Kidney epithelial cell (primary cell): ENCODE measurements around the gene RING1. TPM values are rescaled to one million over a fixed set of nuclear protein-coding genes. Genes with fewer than 3 reads are reported as not detected.

Experiments used
- DNase-seq: peaks from one replicate; pipeline ENCODE4 v3.0.0-alpha.2; 2010; ENCODE audit warnings: low read depth
- H3K27me3 ChIP-seq: 2 replicates; pipeline ENCODE4 v1.6.0; 2011; ENCODE audit warnings: low read length; ENCODE audit not compliant: control insufficient read depth, insufficient read depth
- H3K36me3 ChIP-seq: 2 replicates; pipeline ENCODE4 v1.5.1; 2011; ENCODE audit warnings: low read length; ENCODE audit not compliant: control insufficient read depth, insufficient read depth
- H3K4me3 ChIP-seq: 2 replicates; pipeline ENCODE4 v1.5.1; 2011; ENCODE audit warnings: low read depth, mild to moderate bottlenecking, control low read depth, low read length
- total RNA-seq: library from RNA; depleted of rRNA; stranded (reverse); fragments of >200 nt; gene quantifications from 2 replicates; pipeline ENCODE4 v1.2.3, GENCODE V29; 2015
- TF ChIP-seq, protein P1 (sequence below): IDR thresholded peaks from 2 replicates; pipeline ENCODE4 v1.5.1; 2011; ENCODE audit warnings: mild to moderate bottlenecking, moderate library complexity, low read length, control low read depth, inconsistent platforms; ENCODE audit not compliant: insufficient read depth, poor library complexity, severe bottlenecking

The RING1 gene
- total RNA-seq, 1 donor from 2014 or later, result 12.1 TPM

DNA sequence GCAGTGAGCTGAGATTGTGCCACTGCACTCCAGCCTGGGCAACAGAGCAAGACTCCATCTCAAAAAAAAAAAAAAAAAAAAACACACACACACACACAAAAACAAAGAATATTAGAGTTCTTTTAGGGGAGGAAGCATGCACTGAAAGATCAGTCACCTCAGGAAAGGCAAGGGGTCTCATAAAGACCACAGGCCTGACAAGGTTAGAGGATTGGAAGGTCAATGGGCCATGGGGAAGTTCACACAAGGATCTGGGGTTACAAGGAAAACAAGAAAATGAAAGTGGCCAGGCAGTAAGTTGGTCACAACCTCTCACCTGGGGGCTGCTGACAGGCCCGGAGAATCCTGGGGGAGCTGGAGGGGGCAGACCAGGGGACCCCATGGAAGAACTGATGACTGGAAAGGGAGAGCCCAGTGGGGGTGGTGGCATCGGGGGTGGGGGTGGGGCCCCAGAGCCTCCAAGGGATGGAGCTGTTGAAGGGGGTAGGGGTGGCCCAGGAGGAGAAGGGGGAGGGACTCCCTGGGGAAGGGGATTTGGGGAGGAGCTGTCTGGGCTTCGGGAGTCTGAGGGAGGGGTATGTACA is 9.4 kb upstream of the RING1 start:
- Histone ChIP-seq H3K27me3 (no peaks in the 10 kb centered on the region), H3K4me3 (peak overlapping the region; percentile 73), H3K36me3 (peaks cover 10% of the 10 kb centered on the region)
- no peak for DNase-seq
- TF ChIP-seq, protein P1, sequence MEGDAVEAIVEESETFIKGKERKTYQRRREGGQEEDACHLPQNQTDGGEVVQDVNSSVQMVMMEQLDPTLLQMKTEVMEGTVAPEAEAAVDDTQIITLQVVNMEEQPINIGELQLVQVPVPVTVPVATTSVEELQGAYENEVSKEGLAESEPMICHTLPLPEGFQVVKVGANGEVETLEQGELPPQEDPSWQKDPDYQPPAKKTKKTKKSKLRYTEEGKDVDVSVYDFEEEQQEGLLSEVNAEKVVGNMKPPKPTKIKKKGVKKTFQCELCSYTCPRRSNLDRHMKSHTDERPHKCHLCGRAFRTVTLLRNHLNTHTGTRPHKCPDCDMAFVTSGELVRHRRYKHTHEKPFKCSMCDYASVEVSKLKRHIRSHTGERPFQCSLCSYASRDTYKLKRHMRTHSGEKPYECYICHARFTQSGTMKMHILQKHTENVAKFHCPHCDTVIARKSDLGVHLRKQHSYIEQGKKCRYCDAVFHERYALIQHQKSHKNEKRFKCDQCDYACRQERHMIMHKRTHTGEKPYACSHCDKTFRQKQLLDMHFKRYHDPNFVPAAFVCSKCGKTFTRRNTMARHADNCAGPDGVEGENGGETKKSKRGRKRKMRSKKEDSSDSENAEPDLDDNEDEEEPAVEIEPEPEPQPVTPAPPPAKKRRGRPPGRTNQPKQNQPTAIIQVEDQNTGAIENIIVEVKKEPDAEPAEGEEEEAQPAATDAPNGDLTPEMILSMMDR, result no peak

DNA sequence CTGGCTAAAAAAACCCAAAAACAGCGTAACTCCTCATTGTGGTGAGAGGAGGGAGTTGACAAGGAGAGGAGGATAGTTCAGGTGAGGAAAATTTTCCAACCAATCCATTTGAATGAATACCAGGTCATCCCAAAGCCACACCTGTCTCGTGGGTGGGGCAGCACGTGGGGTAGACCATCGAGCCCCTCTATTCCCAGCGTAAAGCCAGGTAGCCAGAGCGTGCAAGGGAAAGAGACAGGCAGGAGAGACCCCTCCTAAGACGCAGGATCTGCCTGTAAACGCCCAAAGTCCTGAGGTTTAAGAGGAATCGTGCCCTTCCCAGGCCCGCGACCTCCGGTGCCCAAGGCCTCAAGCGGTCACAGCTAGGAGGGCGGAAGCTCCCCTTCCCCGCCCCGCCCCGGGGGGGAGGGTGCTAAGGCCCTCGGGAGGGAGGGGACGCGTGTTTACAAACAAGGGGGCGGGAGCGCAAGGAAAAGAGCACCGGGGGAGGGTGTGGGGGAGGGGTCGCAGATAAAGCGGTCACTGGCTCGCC is 8.5 kb upstream of the RING1 start:
- peak overlapping the region; percentile 73 for H3K4me3 ChIP-seq
- H3K36me3 ChIP-seq, result peaks cover 10% of the 10 kb centered on the region
- DNase-seq, result no peak
- TF ChIP-seq, protein P1, result no peak
- H3K27me3 ChIP-seq, result no peaks in the 10 kb centered on the region

DNA sequence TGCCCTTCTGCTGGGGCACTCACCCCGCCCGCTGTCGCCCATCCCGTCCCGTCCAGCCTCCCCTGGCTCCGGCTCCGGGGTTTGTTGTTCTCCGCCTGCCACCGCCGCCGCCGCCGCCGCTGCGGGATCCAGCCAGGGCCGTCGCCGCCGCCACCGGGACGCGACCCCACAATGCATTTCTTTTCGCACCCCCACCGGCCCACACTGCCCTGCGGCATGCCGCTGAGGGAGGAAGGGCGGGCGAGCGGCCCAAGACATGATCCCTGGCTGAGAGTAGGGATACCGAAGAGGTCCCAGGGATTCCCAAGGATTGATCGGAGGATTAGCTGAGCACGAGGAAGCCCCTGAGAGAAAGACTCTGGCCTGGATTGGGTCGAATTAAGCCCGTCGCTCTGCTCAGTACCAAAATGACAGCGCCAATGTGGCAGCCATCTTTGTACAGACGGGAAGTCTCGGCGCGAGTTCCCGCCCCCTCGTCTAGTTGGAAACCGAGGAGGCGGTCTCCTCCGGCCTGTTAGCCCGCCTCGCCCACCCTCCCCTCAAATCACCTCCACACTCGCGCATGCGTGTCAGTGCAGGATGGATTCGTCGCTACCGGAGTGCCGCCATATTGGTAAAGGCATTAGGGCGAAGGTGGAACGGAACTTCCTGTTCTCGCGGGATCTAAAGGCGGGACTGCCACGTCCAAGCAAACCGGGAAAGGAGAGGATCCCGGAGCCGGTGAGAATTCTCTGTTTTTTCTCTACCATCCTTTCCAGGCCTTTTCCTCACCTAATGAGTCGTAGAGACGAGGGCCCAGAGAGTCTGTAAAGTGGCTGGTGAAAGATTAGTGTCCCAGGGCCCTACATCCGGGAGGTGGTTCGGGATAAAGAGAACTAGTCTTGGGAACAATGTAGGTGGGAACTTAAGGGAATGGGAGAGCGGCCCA is 7.8 kb upstream of the RING1 start, which contains the start of the genes RXRB and SLC39A7:
RXRB (minus strand) TSS at position 447 of the 928 bp plus-strand sequence; CDS start at position 258, 189 bp downstream.
SLC39A7 (plus strand) TSS at position 649 of the 928 bp plus-strand sequence. CDS start 379 bp downstream, outside the sequence.
- Histone ChIP-seq H3K4me3 (peak within 1 kb of the TSS; percentile 73), H3K36me3 (peaks cover 8% of the 10 kb centered on the region), H3K27me3 (no peaks in the 10 kb centered on the region)
- TF ChIP-seq, protein P1, result no peak
- DNase-seq, result peak; percentile 95

DNA sequence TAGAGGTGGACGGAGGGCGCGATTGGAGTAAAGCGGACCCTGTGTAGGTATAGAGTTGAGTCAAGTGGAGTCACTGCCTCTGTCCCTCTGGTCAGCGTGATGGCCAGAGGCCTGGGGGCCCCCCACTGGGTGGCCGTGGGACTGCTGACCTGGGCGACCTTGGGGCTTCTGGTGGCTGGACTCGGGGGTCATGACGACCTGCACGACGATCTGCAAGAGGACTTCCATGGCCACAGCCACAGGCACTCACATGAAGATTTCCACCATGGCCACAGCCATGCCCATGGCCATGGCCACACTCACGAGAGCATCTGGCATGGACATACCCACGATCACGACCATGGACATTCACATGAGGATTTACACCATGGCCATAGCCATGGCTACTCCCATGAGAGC is 7.2 kb upstream of the RING1 start:
- DNase-seq, result no peak

DNA sequence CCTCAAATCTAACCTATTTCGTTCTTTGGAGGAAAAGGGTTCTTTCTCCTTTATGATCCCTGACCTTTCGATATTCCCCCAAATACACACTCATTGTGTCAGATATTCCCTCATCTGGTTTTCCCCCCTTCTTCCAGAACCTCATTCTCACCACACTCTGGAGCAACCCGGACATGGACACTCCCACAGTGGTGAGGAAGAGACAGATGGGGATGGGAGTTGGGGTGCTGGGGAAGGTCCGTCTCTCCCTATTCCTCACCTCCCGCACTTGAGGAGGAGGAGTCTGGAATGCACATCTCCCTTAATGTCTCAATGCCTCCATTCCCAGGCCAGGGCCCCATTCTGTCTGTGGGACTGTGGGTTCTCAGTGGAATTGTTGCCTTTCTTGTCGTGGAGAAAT is 6.4 kb upstream of the RING1 start:
- TF ChIP-seq, protein P1, result no peak
- Histone ChIP-seq H3K4me3 (no peak overlapping the region), H3K27me3 (no peaks in the 10 kb centered on the region), H3K36me3 (peaks cover 8% of the 10 kb centered on the region)
- no peak for DNase-seq

More for the DNA sequence above, 7.2 kb upstream of the RING1 start:
- Histone ChIP-seq H3K4me3 (peak overlapping the region; percentile 73), H3K36me3 (peaks cover 8% of the 10 kb centered on the region), H3K27me3 (no peaks in the 10 kb centered on the region)
- TF ChIP-seq, protein P1, result no peak
